Measurements from ENCODE around the gene OCSTAMP. TPM values are rescaled to one million over a fixed set of nuclear protein-coding genes. Genes with fewer than 3 reads are reported as not detected.

OCSTAMP gene
- total RNA-seq, 1 experiment from 2014 or later = not detected

DNA sequence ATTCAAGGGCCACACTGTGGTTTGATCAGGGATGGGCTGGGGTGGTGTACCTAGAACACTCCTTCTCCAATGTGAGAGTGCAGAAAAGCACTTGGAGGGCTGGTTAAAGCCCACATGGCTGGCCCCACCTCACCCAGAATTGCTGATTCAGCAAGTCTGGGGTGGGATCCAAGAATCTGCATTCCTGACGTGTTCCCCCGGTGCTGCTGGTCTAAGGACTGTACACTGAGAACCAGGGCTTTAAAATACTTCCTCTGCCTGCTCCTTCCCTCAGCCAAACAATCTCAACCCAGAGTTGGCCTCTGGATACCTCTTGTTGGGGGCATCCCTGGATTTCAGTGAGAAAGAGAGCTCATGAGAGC, 13.4 kb upstream of the OCSTAMP start:
- in situ Hi-C loops (cut with HindIII; ENCODE audit: low pct_unique_long_range_greater_than_20kb, low sequenced_read_pairs) = no loop called here
- H3K36me3 ChIP-seq (ENCODE audit: control insufficient read depth, insufficient read depth, low read length) = no peaks in the 10 kb centered on the region

GRCh38 chr20:46563170-46563859, 12.9 kb upstream of the OCSTAMP start:
- no peak for DNase-seq (ENCODE audit: low read depth, low spot score)
- no peaks in the 10 kb centered on the region for H3K27me3 ChIP-seq (ENCODE audit: control insufficient read depth, insufficient read depth, low read length)
- no TSS peak for BruUV-seq (replicated peaks)
- peak overlapping the region in 1 of 2 experiments; percentile 34; a peak in 1 of 4 replicates for H3K4me3 ChIP-seq (ENCODE audit: low read depth in 2 of 2, low read length in 2 of 2)
- peaks cover 5% of the 10 kb centered on the region for H3K4me1 ChIP-seq (ENCODE audit: control insufficient read depth, insufficient read depth, low read length)
- H3K36me3 ChIP-seq (ENCODE audit: control insufficient read depth, insufficient read depth, low read length) = no peaks in the 10 kb centered on the region
- intact Hi-C loops (cut with micrococcal nuclease; ENCODE audit: unreplicated experiment) (no loop called here), in situ Hi-C loops (cut with HindIII; ENCODE audit: low pct_unique_long_range_greater_than_20kb, low sequenced_read_pairs) (no loop called here)
- CTCF ChIA-PET = interaction anchor here (0.6 kb wide), 1 partner anchor 118 kb away, joined by 5 read pairs; no protein-coding TSS in a partner anchor
- TF ChIP-seq POLR2AphosphoS5 (IDR thresholded peaks at IDR 0.05; ENCODE audit: low read depth, low read length) = no peak
- TF ChIP-seq SIN3A (IDR thresholded peaks at IDR 0.05; ENCODE audit: borderline replicate concordance, insufficient read depth, low read depth, low read length) = no peak
- TF ChIP-seq TCF7L2 (IDR thresholded peaks at IDR 0.05; ENCODE audit: low read depth, low read length) = no peak
- TF ChIP-seq, protein P1, sequence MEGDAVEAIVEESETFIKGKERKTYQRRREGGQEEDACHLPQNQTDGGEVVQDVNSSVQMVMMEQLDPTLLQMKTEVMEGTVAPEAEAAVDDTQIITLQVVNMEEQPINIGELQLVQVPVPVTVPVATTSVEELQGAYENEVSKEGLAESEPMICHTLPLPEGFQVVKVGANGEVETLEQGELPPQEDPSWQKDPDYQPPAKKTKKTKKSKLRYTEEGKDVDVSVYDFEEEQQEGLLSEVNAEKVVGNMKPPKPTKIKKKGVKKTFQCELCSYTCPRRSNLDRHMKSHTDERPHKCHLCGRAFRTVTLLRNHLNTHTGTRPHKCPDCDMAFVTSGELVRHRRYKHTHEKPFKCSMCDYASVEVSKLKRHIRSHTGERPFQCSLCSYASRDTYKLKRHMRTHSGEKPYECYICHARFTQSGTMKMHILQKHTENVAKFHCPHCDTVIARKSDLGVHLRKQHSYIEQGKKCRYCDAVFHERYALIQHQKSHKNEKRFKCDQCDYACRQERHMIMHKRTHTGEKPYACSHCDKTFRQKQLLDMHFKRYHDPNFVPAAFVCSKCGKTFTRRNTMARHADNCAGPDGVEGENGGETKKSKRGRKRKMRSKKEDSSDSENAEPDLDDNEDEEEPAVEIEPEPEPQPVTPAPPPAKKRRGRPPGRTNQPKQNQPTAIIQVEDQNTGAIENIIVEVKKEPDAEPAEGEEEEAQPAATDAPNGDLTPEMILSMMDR (IDR thresholded peaks at IDR 0.05) = no peak
- TF ChIP-seq REST (IDR thresholded peaks at IDR 0.05; ENCODE audit: insufficient read depth in 1 of 2, low read depth in 2 of 2, low read length in 1 of 2) = no peak
- POLR2A ChIA-PET = interaction anchor here (0.6 kb wide), 1 partner anchor 365 kb away, joined by 3 read pairs; no protein-coding TSS in a partner anchor
- no peak for ATAC-seq
- H3K27ac ChIP-seq (ENCODE audit: low read length) = no peak overlapping the region
- H3K9me3 ChIP-seq (ENCODE audit: control insufficient read depth, insufficient read depth, low read depth, low read length) = no peaks in the 10 kb centered on the region

More for the DNA sequence above, 13.4 kb upstream of the OCSTAMP start:
- H3K9me3 ChIP-seq (ENCODE audit: control insufficient read depth, insufficient read depth, low read depth, low read length) = no peaks in the 10 kb centered on the region
- CTCF ChIA-PET = no interaction called here
- ATAC-seq (no peak), DNase-seq (ENCODE audit: low read depth, low spot score) (no peak)
- H3K27me3 ChIP-seq (ENCODE audit: control insufficient read depth, insufficient read depth, low read length) = no peaks in the 10 kb centered on the region
- no peak overlapping the region for H3K27ac ChIP-seq (ENCODE audit: low read length)
- intact Hi-C loops (cut with micrococcal nuclease; ENCODE audit: unreplicated experiment) = no loop called here
- H3K4me3 ChIP-seq (ENCODE audit: low read depth in 2 of 2, low read length in 2 of 2) = no peak overlapping the region
- BruUV-seq (replicated peaks) = no TSS peak
- POLR2A ChIA-PET = interaction anchor here (0.6 kb wide), 1 partner anchor 1549 kb away, joined by 3 read pairs; no protein-coding TSS in a partner anchor
- H3K4me1 ChIP-seq (ENCODE audit: control insufficient read depth, insufficient read depth, low read length) = peaks cover 7% of the 10 kb centered on the region
- TF ChIP-seq REST (IDR thresholded peaks at IDR 0.05; ENCODE audit: insufficient read depth in 1 of 2, low read depth in 2 of 2, low read length in 1 of 2) (no peak), POLR2AphosphoS5 (IDR thresholded peaks at IDR 0.05; ENCODE audit: low read depth, low read length) (no peak), TCF7L2 (IDR thresholded peaks at IDR 0.05; ENCODE audit: low read depth, low read length) (no peak), SIN3A (IDR thresholded peaks at IDR 0.05; ENCODE audit: borderline replicate concordance, insufficient read depth, low read depth, low read length) (no peak)
- TF ChIP-seq, protein P1 (IDR thresholded peaks at IDR 0.05) = no peak

All from Panc1 (cell line).